ENCODE measurements around the gene DLK1.

The DLK1 gene

GRCh38 chr14:100776681-100777365 lies 50.1 kb downstream of the DLK1 start:
- FAIRE-seq, result no peak
- no peak for DNase-seq (ENCODE audit: low spot score)

GRCh38 chr14:100777366-100777817 lies 50.7 kb downstream of the DLK1 start:
- FAIRE-seq, result no peak

GRCh38 chr14:100777818-100778525 lies 51.3 kb downstream of the DLK1 start:
- FAIRE-seq, result no peak
- no peak for DNase-seq (ENCODE audit: low spot score)

More at GRCh38 chr14:100777366-100777817, 50.7 kb downstream of the DLK1 start:
- DNase-seq (ENCODE audit: low spot score), result no peak

- no peak for DNase-seq (ENCODE audit: low spot score)
- FAIRE-seq, result no peak
These were observed 51.8 kb downstream of the DLK1 start for GRCh38 chr14:100778526-100778882.

- no peak for FAIRE-seq
These were observed 52.4 kb downstream of the DLK1 start for GRCh38 chr14:100778951-100779690.

GRCh38 chr14:100779691-100780080 lies 53.0 kb downstream of the DLK1 start:
- FAIRE-seq, result no peak
- no peak for DNase-seq (ENCODE audit: low spot score)

More at GRCh38 chr14:100778951-100779690, 52.4 kb downstream of the DLK1 start:
- DNase-seq (ENCODE audit: low spot score), result no peak

- FAIRE-seq, result no peak
- no peak for DNase-seq (ENCODE audit: low spot score)
These were observed 53.6 kb downstream of the DLK1 start for GRCh38 chr14:100780246-100780645.

GRCh38 chr14:100780646-100781355 lies 54.1 kb downstream of the DLK1 start:
- FAIRE-seq (no peak), DNase-seq (ENCODE audit: low spot score) (no peak)

- no peak for DNase-seq (ENCODE audit: low spot score)
- no peak for FAIRE-seq
These were observed 55.3 kb downstream of the DLK1 start for GRCh38 chr14:100781952-100782351.

GRCh38 chr14:100782516-100783320 lies 56.0 kb downstream of the DLK1 start:
- FAIRE-seq, result no peak
- no peak for DNase-seq (ENCODE audit: low spot score)

GRCh38 chr14:100783630-100784370 lies 57.1 kb downstream of the DLK1 start:
- DNase-seq (ENCODE audit: low spot score), result no peak
- FAIRE-seq, result no peak

- DNase-seq (ENCODE audit: low spot score) (no peak), FAIRE-seq (no peak)
These were observed 58.0 kb downstream of the DLK1 start for GRCh38 chr14:100784523-100785337.

- FAIRE-seq (no peak), DNase-seq (ENCODE audit: low spot score) (no peak)
These were observed 58.6 kb downstream of the DLK1 start for GRCh38 chr14:100785338-100785615.

GRCh38 chr14:100785626-100786025 lies 58.9 kb downstream of the DLK1 start:
- DNase-seq (ENCODE audit: low spot score) (no peak), FAIRE-seq (no peak)

- FAIRE-seq (no peak), DNase-seq (ENCODE audit: low spot score) (no peak)
These were observed 59.4 kb downstream of the DLK1 start for GRCh38 chr14:100786131-100786530.

- no peak for DNase-seq (ENCODE audit: low spot score)
- FAIRE-seq, result no peak
These were observed 60.0 kb downstream of the DLK1 start for GRCh38 chr14:100786576-100787219.

- DNase-seq (ENCODE audit: low spot score), result no peak
- no peak for FAIRE-seq
These were observed 61.0 kb downstream of the DLK1 start for GRCh38 chr14:100787659-100788058.

Measured in urothelium cell line (cell line).